Heart left ventricle (tissue), 16 donors: ENCODE measurements around the gene GFY. TPM values are rescaled to one million over a fixed set of nuclear protein-coding genes. Genes with fewer than 3 reads are reported as not detected.
A peak's percentile ranks its signal among the peaks of the same experiment; 100 is the strongest.

Source experiments
- ATAC-seq, 4 donors: fragments of 200-7000 bp; cut with Tn5 transposase; one replicate each; pipeline ENCODE4 v1.9.1; 2020 to 2022; ENCODE audit warnings: moderate library complexity in 4 of 4, mild to moderate bottlenecking in 3 of 4, moderate number of reproducible peaks in 1 of 4
- DNase-seq, 5 donors: peaks; one replicate each; pipeline ENCODE4 v3.0.0-alpha.2; 2020
- H3K27ac ChIP-seq, 12 donors: fragments of 200-600 bp; sonication (generic) in 4 of 12; one replicate each; pipeline versions ENCODE4 v1.5.0 to v1.8.0; 2016 to 2022; ENCODE audit warnings: mild to moderate bottlenecking in 2 of 12
- H3K27me3 ChIP-seq, 9 donors: fragments of 200-600 bp; sonication (generic) in 2 of 9; one replicate each; pipeline versions ENCODE4 v1.5.1 to v1.8.0; 2016 to 2022; ENCODE audit warnings: mild to moderate bottlenecking in 3 of 9
- H3K36me3 ChIP-seq, 9 donors: fragments of 200-600 bp; sonication (generic) in 2 of 9; one replicate each; pipeline versions ENCODE4 v1.5.0 to v1.8.0; 2018 to 2022; ENCODE audit warnings: mild to moderate bottlenecking in 2 of 9
- H3K4me1 ChIP-seq, 12 donors: fragments of 200-600 bp; sonication (generic) in 4 of 12; one replicate each; pipeline versions ENCODE4 v1.5.0 to v1.8.0; 2016 to 2022; ENCODE audit warnings: mild to moderate bottlenecking in 3 of 12
- H3K4me3 ChIP-seq, 12 donors: fragments of 200-600 bp; sonication (generic) in 4 of 12; one replicate each; pipeline versions ENCODE4 v1.5.0 to v1.8.0; 2017 to 2022; ENCODE audit warnings: mild to moderate bottlenecking in 9 of 12, moderate library complexity in 4 of 12
- H3K9me3 ChIP-seq, 12 donors: fragments of 200-600 bp; sonication (generic) in 4 of 12; one replicate each; pipeline versions ENCODE4 v1.5.0 to v1.8.0; 2016 to 2022; ENCODE audit warnings: mild to moderate bottlenecking in 1 of 12
- POLR2A ChIP-seq, 2 donors: fragments of 450-650 bp; IDR thresholded peaks; one replicate each; pipeline ENCODE4 v1.6.1; 2017; ENCODE audit warnings: antibody characterized with exemption in 2 of 2, mild to moderate bottlenecking in 2 of 2, moderate library complexity in 2 of 2
- WGBS, 4 donors: extraction: QIAGEN DNeasy Blood & Tissue Kit in 2 of 4; methylation state at CpG; one replicate each; pipeline versions ENCODE4 v1.1.5 to v1.1.7; 2013 to 2018; 5-methylcytosine and 5-hydroxymethylcytosine counted together
- intact Hi-C, 10 donors: fragments of 100-400 bp; cut with DNase I; formaldehyde crosslinking; loops; one replicate each; pipeline versions ENCODE4 v1.11.1 to v1.14.2; 2022
- polyA plus RNA-seq, 2 donors: library from polyadenylated mRNA; stranded (reverse); fragments of 200-250 nt; gene quantifications; one replicate each; pipeline ENCODE4 v1.2.3, GENCODE V29; 2013
- total RNA-seq, 9 donors: library from RNA; depleted of rRNA in 2 of 9; stranded (reverse); fragments of >200 nt in 2 of 9; fragmentation: NEBNext Ultra II Directional in 3 of 9; extraction: Animal tissue kit (Norgen Biotek cat#: 25700) in 3 of 9; gene quantifications; one replicate each; pipeline versions ENCODE4 v1.1.0 to v1.2.4, GENCODE V29; 2016 to 2023
- TF ChIP-seq, protein P1 (sequence below), 12 donors: fragments of 200-600 bp; sonication (generic) in 4 of 12; IDR thresholded peaks; one replicate each; pipeline versions ENCODE4 v1.5.0 to v1.8.0; 2018 to 2022; ENCODE audit warnings: antibody characterized with exemption in 12 of 12, mild to moderate bottlenecking in 5 of 12
- donor health status: ischemic (EF 13 %, LVEDD 7.1; RV severe dilation, severe dysfunction).
- donor health status: healthy with polysubstance abuse.
- donor health status: DM: no; HTN: yes; CAD: no.
- donor health status: DM: no; HTN: no; CAD: no.
- donor health status: ischemic (EF 25% LVEDD 6.9; RV normal size, moderate dysfunction).
- donor health status: ischemic (EF 25% LVEDD 5.7; RV mildly dilated, moderate dysfunction).
- donor health status: healthy.
- donor health status: DM: yes; HTN: yes; CAD: no.
- donor health status: ischemic (EF 35%, LVEDD 5.7; RV mildly dilated, moderate dysfunction).
- donor health status: nonischemic (EF 11% LVEDD 7.7; RV severe dilation, severe dysfunction).
- donor health status: DM: yes; HTN: yes; CAD: no.
- donor health status: PGD.
- donor health status: ischemic (EF 29% LVEDD 5.4; RV normal size, mild dysfunction).
- donor health status: nonischemic (EF 23%, LVEDD 6.1; RV moderate dilation, normal function).

Gene GFY
- total and polyA plus RNA-seq, 11 donors = 0.12 TPM; not detected in 10

DNA sequence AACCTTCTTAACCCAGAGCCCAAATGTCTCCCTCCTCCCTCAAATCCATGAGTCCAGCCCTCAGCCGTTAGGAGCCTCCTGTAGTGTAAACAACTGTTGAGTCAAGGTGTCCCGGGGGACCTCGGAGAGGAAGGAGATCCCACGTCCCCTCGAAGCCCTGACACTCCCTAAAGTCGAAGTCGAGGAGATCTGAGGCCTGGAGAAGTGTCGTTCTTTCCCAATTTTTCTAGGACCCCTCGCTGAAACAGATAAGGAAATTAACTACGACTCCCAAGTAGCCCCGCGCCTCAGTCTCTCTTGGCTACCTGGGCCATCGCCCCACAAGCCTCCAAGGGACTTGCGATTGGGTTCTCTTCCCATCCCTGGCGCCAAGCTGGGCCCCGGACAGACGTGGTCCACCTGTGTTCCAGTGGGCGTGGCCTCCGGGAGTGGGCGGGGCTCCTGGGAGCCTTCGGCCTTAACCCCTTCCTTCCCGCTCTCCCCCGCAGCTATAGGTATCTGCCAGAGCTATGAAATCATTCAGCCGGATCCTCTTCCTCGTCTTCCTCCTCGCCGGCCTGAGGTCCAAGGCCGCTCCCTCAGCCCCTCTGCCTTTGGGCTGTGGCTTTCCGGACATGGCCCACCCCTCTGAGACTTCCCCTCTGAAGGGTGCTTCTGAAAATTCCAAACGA, 869 bp downstream of the GFY start:
- WGBS, 4 donors = 4 to 6% (median 5%) methylated on average over 22 to 30 of the region's 30 CpGs
- peaks cover 0 to 49% (median 28%) of the 10 kb centered on the region in 12 donors for H3K4me1 ChIP-seq
- no peaks in the 10 kb centered on the region for H3K9me3 ChIP-seq
- ATAC-seq = no peak
- H3K36me3 ChIP-seq = no peaks in the 10 kb centered on the region
- H3K27ac ChIP-seq = no peak overlapping the region
- H3K4me3 ChIP-seq = no peak overlapping the region
- intact Hi-C loops = no loop called here
- TF ChIP-seq, protein P1, sequence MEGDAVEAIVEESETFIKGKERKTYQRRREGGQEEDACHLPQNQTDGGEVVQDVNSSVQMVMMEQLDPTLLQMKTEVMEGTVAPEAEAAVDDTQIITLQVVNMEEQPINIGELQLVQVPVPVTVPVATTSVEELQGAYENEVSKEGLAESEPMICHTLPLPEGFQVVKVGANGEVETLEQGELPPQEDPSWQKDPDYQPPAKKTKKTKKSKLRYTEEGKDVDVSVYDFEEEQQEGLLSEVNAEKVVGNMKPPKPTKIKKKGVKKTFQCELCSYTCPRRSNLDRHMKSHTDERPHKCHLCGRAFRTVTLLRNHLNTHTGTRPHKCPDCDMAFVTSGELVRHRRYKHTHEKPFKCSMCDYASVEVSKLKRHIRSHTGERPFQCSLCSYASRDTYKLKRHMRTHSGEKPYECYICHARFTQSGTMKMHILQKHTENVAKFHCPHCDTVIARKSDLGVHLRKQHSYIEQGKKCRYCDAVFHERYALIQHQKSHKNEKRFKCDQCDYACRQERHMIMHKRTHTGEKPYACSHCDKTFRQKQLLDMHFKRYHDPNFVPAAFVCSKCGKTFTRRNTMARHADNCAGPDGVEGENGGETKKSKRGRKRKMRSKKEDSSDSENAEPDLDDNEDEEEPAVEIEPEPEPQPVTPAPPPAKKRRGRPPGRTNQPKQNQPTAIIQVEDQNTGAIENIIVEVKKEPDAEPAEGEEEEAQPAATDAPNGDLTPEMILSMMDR (IDR thresholded peaks at IDR 0.05) = no peak
- TF ChIP-seq POLR2A (IDR thresholded peaks at IDR 0.05) = no peak
- H3K27me3 ChIP-seq = peaks cover 54 to 99% (median 88%) of the 10 kb centered on the region in 9 donors
- DNase-seq = no peak

DNA sequence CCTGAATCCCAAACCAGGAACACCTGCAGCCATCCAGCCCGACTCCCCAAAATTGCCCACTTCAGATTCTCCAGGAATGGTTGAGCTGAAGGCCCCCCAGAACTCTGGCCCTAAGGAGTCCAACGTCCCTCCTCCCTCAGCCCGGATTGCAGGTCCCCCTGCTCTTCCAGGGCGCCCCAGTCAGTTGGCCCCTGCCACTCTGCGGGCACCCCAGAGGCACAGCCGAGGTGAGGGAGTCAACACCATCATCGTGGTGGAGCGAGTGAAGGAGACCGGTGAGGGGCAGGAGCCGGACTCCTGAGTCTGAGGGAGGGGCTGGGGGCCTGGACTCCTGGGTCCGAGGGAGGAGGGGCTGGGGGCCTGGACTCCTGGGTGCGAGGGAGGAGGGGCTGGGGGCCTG, 2.2 kb downstream of the GFY start:
- Histone ChIP-seq H3K4me3 (no peak overlapping the region), H3K36me3 (no peaks in the 10 kb centered on the region), H3K27ac (no peak overlapping the region), H3K27me3 (peaks cover 61 to 99% (median 89%) of the 10 kb centered on the region in 9 donors), H3K4me1 (peaks cover 0 to 39% (median 19%) of the 10 kb centered on the region in 12 donors), H3K9me3 (no peaks in the 10 kb centered on the region)
- no peak for TF ChIP-seq POLR2A (IDR thresholded peaks at IDR 0.05)
- TF ChIP-seq, protein P1 (IDR thresholded peaks at IDR 0.05) = no peak
- intact Hi-C loops = no loop called here
- peak in 1 of 5 donors; percentile 13 for DNase-seq
- WGBS, 4 donors = 39 to 81% (median 60%) methylated on average over 8 to 12 of the region's 12 CpGs
- ATAC-seq = no peak

DNA sequence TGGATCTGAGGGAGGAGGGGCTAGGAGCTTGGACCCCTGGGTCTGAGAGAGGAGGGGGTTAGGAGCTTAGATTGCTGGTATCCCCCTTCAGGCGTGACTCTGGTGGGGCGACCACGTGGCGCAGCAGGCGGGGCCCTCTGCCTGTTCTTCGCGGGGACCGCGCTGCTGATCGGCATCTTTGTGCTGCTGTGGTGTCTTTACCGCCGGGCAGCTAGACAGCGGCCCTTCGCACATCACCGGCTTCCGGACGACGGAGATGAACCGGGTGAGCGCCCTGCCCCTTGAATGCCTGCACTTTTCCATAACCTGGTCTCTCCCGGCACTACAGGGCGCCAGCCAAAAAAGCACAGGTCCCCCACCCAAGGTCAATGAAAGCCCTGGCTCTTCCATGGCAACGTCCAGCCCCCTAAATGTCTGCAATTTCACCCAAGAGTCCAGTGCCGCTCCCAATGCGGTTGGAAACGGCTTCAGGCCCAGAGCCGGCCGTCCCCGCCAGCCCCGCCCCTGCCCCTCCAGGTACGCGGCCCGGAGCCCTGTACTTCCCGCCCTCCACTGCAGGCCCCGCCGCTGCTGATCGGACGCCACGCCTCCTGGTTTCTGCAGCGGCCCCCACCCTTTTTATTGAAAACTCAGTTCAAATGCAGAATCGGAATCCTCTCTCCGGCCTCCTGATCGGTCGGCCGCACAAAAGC, 2.8 kb downstream of the GFY start:
- TF ChIP-seq, protein P1 (IDR thresholded peaks at IDR 0.05) = no peak
- no peak for TF ChIP-seq POLR2A (IDR thresholded peaks at IDR 0.05)
- Histone ChIP-seq H3K9me3 (no peaks in the 10 kb centered on the region), H3K27ac (no peak overlapping the region), H3K36me3 (no peaks in the 10 kb centered on the region), H3K27me3 (peaks cover 61 to 99% (median 89%) of the 10 kb centered on the region in 9 donors), H3K4me1 (peaks cover 0 to 34% (median 13%) of the 10 kb centered on the region in 12 donors), H3K4me3 (peak overlapping the region in 2 of 12 donors; percentile 4 to 17)
- WGBS, 4 donors = 1 to 2% (median 2%) methylated on average over 27 to 45 of the region's 45 CpGs
- ATAC-seq (no peak), DNase-seq (no peak)
- intact Hi-C loops = no loop called here
